GM13976 (cell line): ENCODE measurements around the gene CAP2.

ENCODE experiments used
- DNase-seq: peaks from one replicate; pipeline ENCODE4 v3.0.0; 2012; ENCODE audit warnings: low spot score
- in situ Hi-C: fragments of 300-500 bp; cut with MboI; formaldehyde crosslinking; loops from one replicate; pipeline ENCODE4 v1.12.0; 2022; ENCODE audit warnings: low sequenced_read_pairs, mixed read lengths, inconsistent platforms; ENCODE audit not compliant: unreplicated experiment
- TF ChIP-seq, protein P1 (sequence below): IDR thresholded peaks from 2 replicates; pipeline ENCODE4 v1.5.1; 2012; ENCODE audit warnings: borderline replicate concordance, mild to moderate bottlenecking; ENCODE audit not compliant: insufficient read depth; ENCODE audit errors: extremely low read depth, missing control alignments, control extremely low read depth

The CAP2 gene

DNA sequence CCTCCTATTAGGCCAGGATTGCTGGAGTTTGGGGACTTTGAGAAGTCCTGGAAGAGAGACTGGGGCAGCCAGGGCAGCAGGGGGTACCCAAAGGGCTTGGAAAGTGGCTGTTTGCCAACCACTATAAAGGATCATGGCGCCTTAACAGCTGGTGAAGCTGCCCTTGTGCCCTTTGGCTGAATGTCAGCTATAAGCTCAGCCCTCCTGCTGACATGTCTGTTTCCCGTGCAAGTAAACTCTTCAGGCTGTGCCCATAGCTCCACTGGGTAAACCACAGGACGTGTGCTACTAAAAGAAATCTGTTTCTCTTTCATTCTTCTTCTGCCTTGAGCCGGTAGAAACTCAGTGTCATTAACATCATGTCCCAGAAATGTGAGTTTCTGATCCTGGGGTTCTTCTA lies 97.3 kb downstream of the CAP2 start:
- TF ChIP-seq, protein P1, sequence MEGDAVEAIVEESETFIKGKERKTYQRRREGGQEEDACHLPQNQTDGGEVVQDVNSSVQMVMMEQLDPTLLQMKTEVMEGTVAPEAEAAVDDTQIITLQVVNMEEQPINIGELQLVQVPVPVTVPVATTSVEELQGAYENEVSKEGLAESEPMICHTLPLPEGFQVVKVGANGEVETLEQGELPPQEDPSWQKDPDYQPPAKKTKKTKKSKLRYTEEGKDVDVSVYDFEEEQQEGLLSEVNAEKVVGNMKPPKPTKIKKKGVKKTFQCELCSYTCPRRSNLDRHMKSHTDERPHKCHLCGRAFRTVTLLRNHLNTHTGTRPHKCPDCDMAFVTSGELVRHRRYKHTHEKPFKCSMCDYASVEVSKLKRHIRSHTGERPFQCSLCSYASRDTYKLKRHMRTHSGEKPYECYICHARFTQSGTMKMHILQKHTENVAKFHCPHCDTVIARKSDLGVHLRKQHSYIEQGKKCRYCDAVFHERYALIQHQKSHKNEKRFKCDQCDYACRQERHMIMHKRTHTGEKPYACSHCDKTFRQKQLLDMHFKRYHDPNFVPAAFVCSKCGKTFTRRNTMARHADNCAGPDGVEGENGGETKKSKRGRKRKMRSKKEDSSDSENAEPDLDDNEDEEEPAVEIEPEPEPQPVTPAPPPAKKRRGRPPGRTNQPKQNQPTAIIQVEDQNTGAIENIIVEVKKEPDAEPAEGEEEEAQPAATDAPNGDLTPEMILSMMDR = no peak
- in situ Hi-C loops = no loop called here
- DNase-seq = no peak

DNA sequence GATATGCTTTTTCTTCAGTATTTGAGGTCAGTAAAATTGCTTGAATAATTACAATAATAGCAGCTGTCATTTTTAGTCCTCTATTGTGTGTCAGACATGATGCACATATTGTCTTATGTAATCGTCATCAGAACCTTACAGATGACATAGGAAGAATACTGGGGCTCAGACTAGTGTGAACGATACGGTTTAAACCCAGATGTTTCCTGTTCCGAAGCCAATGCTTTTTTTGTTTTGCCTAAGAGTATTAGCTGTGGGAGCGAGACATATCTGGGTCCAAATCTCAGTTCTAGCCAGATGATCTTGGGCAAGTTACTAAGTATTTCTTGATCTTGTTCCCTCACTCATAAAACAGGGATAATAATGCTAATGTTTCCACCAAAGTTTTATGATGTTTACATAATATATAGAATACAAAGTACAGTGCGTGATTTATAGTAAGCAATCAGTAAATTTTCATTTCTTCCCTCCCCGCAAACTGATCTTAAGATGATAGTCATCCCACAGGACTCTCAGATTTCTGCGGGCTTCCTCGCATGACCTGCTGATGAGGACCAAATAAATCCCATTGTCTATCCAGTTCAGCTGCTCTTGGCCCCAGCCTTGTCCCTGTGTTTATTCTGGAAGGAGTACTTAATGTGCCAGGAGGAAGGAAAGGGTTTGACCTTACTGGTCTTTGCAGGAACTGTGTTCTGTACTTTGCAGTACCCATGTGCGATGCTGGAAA lies 98.2 kb downstream of the CAP2 start:
- no peak for DNase-seq
- TF ChIP-seq, protein P1 = no peak
- in situ Hi-C loops = no loop called here

DNA sequence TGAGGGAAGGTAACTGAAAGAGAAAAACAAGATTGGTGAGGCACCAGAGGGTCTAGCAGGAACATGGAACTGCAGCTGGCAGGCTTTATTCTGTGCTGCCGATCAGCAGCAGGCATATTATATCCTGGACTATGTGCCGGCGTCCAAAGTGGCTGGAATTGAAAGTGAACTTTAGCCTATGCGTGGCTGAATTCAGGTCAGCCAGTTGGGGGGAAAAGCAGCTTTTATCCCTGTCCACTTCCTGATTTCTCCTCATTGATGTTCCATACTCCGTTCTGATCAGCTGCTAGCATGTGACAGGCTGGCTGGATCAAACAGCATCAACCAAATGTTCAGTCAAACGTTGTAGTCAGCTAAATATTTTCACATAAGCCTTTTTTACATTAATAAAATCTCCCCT lies 99.0 kb downstream of the CAP2 start:
- in situ Hi-C loops = no loop called here
- TF ChIP-seq, protein P1 = no peak

DNA sequence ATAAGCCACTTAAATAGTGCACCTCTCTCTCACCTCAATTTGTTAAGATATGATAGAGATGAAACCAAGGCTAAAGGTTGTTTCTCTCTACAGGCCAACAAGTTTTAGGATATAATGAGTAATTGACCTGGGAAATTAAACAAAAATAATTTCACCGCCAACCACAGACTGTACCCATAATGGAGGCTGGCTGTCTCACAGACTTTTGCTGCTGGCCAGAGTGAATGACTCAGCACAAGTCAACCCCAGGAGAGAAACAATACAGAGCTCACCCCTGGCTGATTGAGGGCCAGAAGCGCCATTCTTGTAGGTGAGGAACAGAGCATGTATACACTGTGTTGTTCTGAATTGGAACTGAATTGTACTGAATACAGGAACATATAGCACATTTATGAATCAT lies 99.9 kb downstream of the CAP2 start:
- TF ChIP-seq, protein P1 = no peak
- no peak for DNase-seq
- in situ Hi-C loops = no loop called here

More for the DNA sequence above, 99.0 kb downstream of the CAP2 start:
- DNase-seq = no peak

DNA sequence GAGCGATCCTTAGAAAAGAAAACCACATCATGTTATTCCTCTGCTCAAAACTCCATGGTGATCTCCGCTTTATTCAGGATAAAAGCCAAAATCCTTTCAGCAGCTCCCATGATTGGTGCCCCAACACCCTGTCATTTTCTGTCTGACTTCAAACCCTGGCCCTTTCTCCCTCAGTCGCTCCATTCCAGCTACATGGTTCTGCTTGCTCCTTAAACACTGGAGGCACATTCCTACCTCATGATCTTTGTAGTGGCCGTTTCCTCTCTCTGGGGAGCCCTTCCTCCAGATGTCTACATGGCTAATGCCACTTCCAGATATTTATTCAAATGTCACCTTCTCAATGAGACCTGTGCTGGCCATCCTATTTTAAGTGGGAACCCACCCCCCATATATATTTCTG lies 100.8 kb downstream of the CAP2 start:
- no peak for DNase-seq
- TF ChIP-seq, protein P1 = no peak
- in situ Hi-C loops = no loop called here

DNA sequence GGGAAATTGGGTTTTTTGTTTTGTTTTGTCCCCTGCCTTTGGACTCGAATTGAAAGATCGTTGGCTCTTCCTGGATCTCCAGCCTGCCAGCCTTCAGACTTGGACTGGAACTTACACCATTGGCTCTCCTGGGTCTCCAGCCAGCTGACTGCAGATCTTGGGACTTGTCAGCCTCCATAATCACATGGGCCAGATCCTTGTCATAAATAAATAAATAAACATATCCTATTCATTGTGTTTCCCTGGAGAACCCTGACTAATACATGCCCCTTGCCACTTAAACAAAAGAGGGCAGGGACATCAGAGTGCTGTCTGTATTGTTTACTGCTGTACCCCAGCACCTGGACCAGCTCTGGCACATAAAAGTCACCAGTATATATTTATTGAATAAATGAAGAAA lies 101.5 kb downstream of the CAP2 start:
- in situ Hi-C loops = no loop called here
- DNase-seq = no peak
- TF ChIP-seq, protein P1 = no peak

DNA sequence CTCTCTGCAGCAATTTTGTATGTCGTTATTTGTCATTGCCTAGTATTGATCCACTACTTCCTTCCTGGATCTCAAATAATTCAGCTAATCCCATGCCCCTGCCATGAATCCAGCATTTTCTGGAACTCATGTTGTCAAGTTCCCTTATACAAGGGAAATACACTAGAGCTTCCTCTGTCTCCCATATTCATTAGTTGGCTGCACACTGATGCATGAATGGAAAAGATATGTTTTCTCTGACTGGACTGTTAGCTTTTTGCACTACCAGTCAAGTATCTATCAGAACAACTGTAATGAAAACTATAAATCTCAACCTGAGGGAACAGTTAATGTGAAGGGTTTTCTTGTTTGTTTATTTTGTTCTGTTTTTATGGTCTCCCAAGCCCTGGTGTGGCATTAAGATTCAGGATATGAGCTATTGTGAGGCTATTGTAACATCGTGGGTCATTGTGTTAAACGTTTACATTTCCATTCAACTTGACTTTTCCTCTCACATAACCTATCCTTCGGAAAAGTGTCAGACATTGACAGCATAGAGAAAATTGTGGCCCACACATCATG lies 104.2 kb downstream of the CAP2 start:
- in situ Hi-C loops = no loop called here
- no peak for DNase-seq
- TF ChIP-seq, protein P1 = no peak
